HG03457 (cell line): Measurements from ENCODE around the gene SLN.

Experiments used
- ATAC-seq: cut with Tn5 transposase; IDR thresholded peaks from one replicate; pipeline ENCODE4 v1.9.1; 2021; ENCODE audit warnings: moderate number of reproducible peaks; ENCODE audit not compliant: unreplicated experiment

Gene SLN

GRCh38 chr11:107719557-107720302 lies 7.9 kb upstream of the SLN start:
- ATAC-seq = no peak

GRCh38 chr11:107719073-107719472 lies 7.2 kb upstream of the SLN start:
- ATAC-seq = no peak

GRCh38 chr11:107716884-107717532 lies 5.2 kb upstream of the SLN start:
- no peak for ATAC-seq

- ATAC-seq = no peak
Observed at GRCh38 chr11:107713009-107713408, 1.2 kb upstream of the SLN start.

GRCh38 chr11:107710301-107710700 lies 1.6 kb downstream of the SLN start:
- no peak for ATAC-seq

- no peak for ATAC-seq
Observed at GRCh38 chr11:107708792-107709191, 3.1 kb downstream of the SLN start.

- no peak for ATAC-seq
Observed at GRCh38 chr11:107707807-107708206, 4.0 kb downstream of the SLN start.

- ATAC-seq = no peak
Observed at GRCh38 chr11:107707215-107707671, 4.6 kb downstream of the SLN start.

- ATAC-seq = no peak
Observed at GRCh38 chr11:107706531-107706930, 5.3 kb downstream of the SLN start.

GRCh38 chr11:107705027-107705426 lies 6.8 kb downstream of the SLN start:
- ATAC-seq = no peak

GRCh38 chr11:107704451-107704850 lies 7.4 kb downstream of the SLN start:
- no peak for ATAC-seq

- ATAC-seq = no peak
Observed at GRCh38 chr11:107702723-107703122, 9.1 kb downstream of the SLN start.

- ATAC-seq = no peak
Observed at GRCh38 chr11:107702109-107702660, 9.7 kb downstream of the SLN start.

- no peak for ATAC-seq
Observed at GRCh38 chr11:107699371-107700285, 12.2 kb downstream of the SLN start.

- ATAC-seq = no peak
Observed at GRCh38 chr11:107697291-107697690, 14.6 kb downstream of the SLN start.

GRCh38 chr11:107696140-107696539 lies 15.7 kb downstream of the SLN start:
- no peak for ATAC-seq

- no peak for ATAC-seq
Observed at GRCh38 chr11:107695446-107695845, 16.4 kb downstream of the SLN start.

GRCh38 chr11:107691000-107691750 lies 20.7 kb downstream of the SLN start:
- ATAC-seq = no peak

GRCh38 chr11:107689317-107690202 lies 22.3 kb downstream of the SLN start:
- no peak for ATAC-seq
